AG10803 (cell line): Measurements from ENCODE around the gene ACBD7.

Experiments
- DNase-seq: peaks from one replicate; pipeline ENCODE4 v3.0.0; 2010; ENCODE audit warnings: low read depth
- H3K4me3 ChIP-seq: 2 replicates; pipeline ENCODE4 v1.5.1; 2011; ENCODE audit warnings: mild to moderate bottlenecking, low read length, control low read depth
- TF ChIP-seq, protein P1 (sequence below): conservative IDR thresholded peaks from 2 replicates; pipeline ENCODE4 v1.5.1; 2011; ENCODE audit warnings: mild to moderate bottlenecking, low read length, control low read depth, inconsistent platforms

ACBD7 gene

DNA sequence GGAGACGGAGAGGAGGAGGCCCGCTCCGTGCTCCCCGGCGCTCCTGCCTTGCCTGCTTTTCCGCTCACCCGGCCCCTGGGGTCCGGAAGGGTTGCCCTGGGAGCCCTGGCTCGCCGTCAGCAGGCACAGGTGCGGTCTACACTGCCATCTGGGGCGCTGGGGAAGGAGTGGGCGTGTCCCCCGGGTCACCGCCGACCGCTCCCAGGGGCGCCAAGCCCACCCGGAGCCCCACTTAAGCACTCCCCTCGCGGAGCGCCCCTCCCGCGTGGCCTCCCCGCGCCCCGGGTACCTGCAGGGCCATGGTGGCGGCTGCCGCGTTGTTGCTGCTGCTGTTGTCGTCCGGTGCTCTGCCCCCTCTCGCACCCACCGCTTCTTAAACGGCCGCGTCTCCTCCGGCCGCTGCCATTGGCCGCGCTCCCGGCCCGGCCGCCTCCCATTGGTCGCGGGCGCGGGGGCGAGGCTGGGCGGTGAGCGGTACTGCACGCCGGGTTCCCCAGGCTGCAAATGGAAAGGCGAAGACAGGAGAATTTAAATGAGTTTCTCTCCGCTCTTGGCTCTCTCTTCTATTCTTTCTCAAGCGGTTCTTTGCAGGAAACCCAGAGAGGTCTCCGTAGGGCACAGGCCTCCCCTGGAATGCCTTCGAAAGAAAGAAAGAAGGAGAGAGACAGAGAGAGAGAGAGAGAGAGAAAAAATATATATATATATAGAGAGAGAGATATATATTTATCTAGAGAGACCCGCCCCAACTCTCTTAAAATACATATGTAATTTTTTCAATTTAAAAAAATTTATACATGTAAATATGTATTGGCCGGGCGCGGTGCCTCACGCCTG is at the start of gene ACBD7:
TSS of gene ACBD7 (minus strand) at position 349 of the 834 bp plus-strand sequence. CDS start at position 301, 48 bp downstream.
- TF ChIP-seq, protein P1, sequence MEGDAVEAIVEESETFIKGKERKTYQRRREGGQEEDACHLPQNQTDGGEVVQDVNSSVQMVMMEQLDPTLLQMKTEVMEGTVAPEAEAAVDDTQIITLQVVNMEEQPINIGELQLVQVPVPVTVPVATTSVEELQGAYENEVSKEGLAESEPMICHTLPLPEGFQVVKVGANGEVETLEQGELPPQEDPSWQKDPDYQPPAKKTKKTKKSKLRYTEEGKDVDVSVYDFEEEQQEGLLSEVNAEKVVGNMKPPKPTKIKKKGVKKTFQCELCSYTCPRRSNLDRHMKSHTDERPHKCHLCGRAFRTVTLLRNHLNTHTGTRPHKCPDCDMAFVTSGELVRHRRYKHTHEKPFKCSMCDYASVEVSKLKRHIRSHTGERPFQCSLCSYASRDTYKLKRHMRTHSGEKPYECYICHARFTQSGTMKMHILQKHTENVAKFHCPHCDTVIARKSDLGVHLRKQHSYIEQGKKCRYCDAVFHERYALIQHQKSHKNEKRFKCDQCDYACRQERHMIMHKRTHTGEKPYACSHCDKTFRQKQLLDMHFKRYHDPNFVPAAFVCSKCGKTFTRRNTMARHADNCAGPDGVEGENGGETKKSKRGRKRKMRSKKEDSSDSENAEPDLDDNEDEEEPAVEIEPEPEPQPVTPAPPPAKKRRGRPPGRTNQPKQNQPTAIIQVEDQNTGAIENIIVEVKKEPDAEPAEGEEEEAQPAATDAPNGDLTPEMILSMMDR: peak; percentile 21; the same call in 1 of the 2 replicates
- H3K4me3 ChIP-seq: peak within 1 kb of the TSS; percentile 62
- peak; percentile 65 for DNase-seq

DNA sequence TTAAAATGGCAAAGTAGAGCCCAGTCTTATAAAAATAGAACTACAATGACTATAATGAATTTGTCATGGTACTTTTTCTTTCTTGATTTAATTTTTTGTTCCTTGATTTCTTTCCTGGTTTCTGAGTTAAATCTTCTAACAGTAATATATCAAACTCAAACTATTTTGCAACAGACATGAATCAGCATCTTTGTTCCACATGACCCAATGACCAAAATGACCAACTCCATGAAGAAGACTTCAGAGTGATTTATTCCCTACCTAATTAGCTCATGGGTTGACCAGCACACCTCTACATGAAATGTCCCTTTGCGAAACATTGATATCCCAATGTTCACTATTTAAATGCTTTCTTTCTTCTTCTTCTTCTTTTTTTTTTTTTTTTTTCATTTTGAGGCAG is 49.1 kb upstream of the ACBD7 start:
- H3K4me3 ChIP-seq: no peak overlapping the region
- TF ChIP-seq, protein P1: no peak
- peak; percentile 18 for DNase-seq

- TF ChIP-seq, protein P1: no peak
- peak; percentile 6 for DNase-seq
- no peak overlapping the region for H3K4me3 ChIP-seq
These were observed 48.4 kb upstream of the ACBD7 start for GRCh38 chr10:15137036-15137359.

GRCh38 chr10:15136129-15137035 is 47.8 kb upstream of the ACBD7 start:
- no peak overlapping the region for H3K4me3 ChIP-seq
- TF ChIP-seq, protein P1: no peak
- no peak for DNase-seq

- no peak overlapping the region for H3K4me3 ChIP-seq
- TF ChIP-seq, protein P1: no peak
- DNase-seq: no peak
These were observed 42.8 kb upstream of the ACBD7 start for GRCh38 chr10:15131330-15131729.

GRCh38 chr10:15124908-15125307 is 36.3 kb upstream of the ACBD7 start:
- H3K4me3 ChIP-seq: no peak overlapping the region
- no peak for DNase-seq
- TF ChIP-seq, protein P1: no peak

DNA sequence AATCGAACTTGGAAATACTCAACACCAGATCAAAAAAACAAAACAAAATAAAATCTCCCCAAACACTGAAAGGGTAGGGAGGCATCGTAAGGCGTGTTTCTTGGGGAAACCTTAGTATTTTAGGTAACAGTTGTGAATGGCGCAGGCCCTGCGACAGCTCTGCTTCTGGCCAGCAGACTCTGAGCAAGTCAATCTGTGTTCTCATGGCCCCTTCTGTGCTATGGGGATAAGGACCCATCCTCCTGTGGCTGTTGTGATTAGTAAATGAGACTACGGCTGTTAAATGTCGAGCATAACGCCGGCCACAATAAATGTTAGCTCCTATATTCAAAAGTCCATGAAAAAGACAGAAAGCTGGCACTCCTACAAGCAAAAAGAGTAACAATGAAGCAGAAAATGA is 35.6 kb upstream of the ACBD7 start:
- TF ChIP-seq, protein P1: no peak

More for the DNA sequence above, 35.6 kb upstream of the ACBD7 start:
- H3K4me3 ChIP-seq: no peak overlapping the region
- DNase-seq: no peak
